ENCODE data around the gene SGMS1.

SGMS1 gene

DNA sequence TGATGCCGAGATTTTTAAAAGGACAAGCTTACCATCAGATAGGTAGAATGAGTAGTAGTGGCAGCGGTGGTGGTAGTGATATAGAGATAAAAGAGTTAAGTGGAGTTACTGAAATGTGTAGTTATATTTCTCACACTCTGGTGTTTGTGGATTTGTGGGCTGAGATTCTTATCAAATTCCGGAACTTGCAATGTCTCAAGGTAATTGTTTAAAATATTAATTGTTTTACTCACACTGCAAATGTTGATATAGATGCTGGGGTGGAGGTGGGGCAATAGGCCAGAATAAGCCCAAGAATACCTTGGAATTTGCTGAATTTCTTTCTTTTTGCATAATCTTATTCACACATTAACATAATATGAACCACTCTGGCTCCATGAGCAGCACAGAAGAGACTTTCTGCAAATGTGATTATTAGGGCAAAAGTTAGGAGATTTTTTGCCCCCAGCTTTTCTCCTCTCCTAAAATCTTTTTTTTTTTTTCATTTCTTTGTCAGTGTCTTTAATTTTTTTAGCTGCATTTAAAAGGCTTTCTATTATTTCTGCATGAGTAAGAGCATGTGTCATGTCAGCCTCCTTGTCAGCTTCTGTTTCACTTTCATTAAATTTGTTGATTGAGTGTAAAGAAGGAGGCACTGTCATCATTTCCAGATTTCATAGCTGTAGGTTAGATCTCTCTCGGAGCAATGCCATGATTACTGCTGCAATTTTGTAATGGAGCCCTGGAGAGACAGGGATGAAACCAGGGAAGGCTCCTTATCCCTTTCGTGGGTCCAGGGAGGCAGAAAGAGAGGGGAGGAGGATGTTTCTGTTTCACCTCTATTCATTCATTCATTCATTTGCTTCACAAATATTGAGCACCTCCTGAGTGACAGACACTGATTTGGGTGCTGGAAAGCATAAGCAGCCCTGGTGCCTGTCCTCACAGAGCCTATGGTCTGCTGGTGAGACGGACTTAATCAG, 13.1 kb upstream of the SGMS1 start:
- no peak for DNase-seq (ENCODE audit: low read depth in 2 of 2)

DNA sequence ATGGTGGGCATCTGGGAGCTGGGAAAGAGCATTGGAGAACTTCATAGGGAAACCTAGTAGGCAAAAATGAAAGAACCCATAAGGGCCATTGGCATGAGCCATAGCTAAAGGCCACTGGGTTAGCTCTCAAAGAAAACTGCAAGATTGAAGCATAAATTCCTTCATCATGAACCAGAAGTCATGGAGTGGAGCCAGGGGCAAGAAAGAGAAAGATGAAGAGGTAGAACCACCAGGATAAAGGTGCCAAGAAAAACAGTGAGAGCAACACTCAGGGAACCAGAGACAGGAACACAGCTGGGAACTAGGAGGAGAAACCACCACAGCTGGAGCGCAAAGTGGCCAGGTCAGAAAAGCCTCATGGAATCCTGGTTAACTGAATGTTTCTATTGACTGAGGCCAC, 11.5 kb upstream of the SGMS1 start:
- peak; percentile 34 to 41 for DNase-seq (ENCODE audit: low read depth in 2 of 2)

DNA sequence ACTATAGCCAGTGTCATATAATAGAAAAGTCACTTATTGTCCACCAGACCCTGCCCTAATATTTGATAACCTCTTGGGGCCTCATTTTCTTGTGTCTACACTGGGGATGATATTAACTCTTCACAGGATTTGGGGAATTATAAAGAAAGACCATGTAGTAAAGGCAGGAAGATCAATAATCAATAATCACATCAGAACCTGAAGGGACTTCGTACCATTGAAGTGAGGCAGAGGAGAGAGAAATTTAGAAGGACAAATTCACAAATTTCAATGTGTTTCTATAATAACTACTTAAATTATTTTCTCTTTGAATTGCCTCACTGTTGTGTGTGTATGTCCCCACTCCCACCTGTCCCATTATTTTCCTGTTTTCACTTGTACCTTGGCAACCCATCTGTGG, 10.7 kb upstream of the SGMS1 start:
- no peak for DNase-seq (ENCODE audit: low read depth in 2 of 2)

DNA sequence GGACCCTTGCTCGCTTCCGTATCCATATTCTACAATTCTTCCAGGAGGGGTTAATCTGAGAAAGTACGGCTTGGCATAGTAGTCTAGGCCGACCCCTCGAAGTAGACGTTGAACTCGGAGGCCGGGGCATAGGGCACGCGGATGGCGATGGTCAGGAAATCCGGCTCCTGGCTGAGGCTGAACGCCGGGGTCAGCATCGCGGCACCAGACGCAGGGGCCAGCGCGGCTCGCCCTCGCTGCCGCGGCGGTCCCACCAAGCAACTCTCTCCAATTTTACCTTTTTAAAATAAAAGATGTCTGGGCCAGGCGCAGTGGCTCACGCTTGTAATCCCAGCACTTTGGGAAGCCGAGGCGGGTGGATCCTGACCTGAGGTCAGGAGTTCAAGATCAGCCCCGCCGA, 7.3 kb upstream of the SGMS1 start:
- no peak for DNase-seq (ENCODE audit: low read depth in 2 of 2)

DNA sequence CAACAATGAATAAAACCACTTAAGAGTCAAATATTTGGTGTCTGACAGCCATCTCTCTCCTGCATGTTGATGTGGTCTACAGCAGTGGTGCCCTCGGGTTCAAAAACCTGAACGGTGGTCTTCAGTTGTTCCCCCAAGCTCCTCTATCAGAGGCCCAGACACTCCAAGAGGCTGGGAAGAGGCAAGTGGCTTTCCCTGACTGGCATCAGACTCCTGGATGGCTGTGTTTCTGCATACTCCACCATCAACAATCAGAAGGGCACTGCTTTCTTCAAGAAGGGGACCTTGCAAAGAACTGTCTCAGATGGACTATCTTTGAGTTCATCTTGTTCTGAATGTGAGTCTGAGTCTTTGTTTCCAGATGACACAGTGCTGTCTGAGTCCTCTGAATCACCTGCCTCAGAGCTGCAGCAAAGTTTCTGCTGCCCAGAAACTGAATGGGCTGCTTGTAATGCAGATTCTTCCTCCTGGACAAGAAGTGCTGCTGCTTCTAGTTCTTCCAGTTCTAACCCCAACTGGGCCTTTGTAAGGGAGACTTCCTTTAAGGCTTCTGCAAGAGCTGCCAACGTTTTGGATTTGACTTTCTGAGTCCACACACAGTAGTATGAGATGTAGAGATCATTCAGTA, 5.9 kb upstream of the SGMS1 start:
- DNase-seq (ENCODE audit: low read depth in 2 of 2) = no peak

DNA sequence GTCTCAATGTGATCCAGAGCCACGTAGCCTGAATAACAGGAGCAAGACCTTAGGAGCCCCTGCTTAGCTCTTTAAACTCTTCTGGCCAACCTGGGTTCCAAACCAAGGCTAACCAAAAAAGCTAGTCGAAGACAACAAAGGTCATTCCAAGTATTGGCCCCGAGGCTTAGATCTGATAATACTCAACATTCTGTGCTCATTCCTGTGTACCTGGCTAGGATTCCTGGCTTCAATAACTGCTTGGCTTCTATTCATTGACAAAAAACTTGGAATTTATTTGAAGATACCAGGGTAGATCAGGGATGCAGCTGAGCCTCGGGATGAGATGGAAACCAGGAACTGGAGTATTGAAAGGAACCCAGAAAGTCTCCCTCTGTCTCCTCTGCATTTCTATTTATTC, 4.1 kb upstream of the SGMS1 start:
- no peak for DNase-seq (ENCODE audit: low read depth in 2 of 2)

DNA sequence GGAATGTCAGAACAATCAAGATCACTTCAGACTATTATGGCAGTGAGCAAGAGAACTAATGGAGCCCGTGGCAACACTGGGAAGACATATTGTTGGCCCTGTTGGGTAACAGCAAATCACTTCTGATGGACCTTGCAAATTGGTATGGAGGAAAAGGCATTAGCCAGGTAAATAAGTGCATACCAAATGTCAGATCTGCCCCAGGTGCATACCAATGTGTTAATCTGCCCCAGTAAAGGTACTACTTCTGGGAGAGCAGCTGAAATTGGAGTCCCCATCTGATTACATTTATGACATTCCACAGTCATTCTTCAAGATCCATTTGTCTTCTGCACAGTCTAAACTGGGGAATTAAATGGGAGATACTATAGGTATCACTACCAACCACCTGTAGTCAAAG, 3.7 kb upstream of the SGMS1 start:
- DNase-seq (ENCODE audit: low read depth in 2 of 2) = no peak

DNA sequence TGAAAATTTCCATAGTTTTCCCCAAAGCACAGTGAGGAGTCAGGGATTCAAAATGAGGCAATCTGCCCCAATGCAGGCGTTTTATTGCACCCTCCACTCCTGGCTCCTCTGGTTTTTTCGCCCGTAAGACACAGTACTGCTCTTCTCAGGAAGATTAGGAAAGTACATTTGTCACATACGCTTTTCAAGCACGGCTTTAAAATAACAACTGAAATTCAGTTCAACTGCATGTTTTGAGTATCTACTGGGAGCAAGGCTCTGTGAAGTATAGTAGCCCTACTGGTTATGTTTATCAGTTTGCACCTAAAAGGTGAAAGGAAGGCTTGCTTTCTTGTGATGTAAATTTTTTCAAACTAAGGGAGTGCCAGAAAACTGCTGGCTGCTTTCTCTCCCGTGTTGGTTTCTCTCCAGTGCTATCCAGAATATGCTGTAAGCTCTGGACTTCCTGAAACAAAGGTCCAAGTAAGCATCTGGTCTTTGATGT, 1.9 kb upstream of the SGMS1 start:
- DNase-seq (ENCODE audit: low read depth in 2 of 2) = no peak

DNA sequence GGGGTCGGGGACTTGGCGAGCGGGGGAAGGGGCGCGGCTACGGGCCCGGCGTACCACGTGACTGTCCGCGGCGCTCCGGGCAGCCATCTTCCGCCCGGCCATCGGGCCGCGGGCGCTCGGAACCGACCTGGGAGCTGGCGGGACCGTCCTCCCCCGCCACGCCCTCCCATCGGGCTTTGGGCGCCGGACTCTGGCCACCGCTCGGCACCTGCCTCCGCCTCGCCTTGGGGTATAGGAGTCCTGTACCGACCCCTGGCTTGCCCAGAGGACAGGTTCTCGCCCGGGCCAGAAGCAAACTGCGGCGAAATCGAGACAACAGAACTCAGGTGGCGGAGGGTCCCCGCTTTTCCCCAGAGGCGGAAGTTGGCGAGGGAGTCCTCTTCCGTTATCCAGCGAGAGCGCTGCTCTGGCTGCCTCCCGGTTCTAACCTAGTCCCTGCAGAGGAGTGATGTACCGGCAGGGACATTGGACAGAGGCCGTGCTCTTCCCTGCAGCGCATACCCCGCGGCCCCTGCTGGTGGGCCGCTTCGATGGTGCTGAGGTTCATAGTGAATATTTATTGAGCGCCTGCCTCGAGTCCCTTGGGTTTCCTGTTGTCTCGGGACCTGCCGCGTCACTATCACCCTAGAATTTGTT, 1.2 kb upstream of the SGMS1 start:
- DNase-seq (ENCODE audit: low read depth in 2 of 2) = peak in 1 of 2 experiments; percentile 38

DNA sequence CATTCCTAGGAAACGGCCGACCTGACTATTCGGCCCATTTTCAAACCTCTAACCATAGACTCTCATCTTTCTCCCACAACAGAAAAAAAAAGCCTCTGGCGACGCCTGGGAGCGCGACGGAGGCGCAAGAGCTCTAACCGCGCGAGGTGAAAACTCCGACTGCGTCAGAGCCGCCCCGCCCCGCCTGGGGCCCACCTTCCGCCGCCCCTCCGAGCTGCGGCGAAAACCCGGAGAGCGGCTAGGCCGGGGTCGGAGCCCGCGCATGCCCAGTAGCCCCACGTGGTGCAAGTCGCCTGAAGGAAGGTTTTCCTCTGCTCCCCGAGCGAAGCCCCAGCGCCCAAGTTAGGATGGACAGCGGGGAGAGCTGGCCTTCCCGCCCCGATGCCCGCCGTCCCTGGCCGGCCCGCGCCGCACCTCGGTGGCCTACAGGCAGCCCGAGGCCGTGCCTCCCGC, 683 bp upstream of the SGMS1 start:
- peak; percentile 88 to 91 for DNase-seq (ENCODE audit: low read depth in 2 of 2)

DNA sequence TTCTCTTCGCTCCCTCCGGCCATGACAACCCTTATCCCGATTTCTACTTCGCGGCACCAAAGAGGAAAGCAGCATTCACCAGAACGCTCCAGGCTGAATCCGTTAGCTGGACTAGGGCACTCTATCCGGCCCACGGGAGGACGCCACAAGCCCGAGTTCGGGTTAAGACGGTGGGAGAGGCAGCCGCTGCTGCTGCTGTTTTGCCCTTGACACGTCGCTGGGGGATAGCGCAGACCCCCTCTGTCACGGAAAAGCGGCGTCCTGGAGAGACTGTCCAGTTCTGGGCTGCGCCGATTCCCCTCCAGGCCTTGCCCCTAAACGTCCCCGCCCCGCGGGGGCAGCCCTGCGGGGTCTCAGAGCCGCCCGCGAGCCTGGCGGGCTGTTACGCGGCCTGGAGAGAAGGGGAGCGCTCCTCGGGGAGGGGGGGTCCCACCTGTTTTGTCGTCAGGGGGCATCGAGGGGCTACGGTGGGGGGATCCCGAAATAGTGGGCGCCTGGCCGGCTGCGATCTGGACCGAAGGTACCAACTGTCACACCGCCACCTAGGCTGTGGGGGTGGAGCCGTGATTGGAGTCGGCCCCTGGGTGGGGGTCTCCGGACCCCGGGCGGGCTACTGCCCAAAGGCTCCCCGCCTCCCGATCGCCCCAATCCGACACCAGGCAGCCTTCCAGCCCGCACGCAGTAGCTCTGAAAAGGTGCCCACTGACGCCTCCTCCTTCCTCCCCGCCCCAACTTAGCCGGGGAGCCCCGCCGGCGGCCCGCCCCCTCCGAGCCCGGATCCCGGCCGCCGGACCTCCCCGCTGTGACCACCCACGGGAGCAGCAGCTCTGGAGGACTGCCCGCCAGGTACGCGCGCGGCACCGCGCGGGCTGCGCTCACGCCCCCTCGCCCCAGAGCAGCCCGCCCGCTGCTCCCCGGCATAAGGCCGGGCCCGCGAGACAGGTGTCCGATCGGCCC, 772 bp downstream of the SGMS1 start:
- DNase-seq (ENCODE audit: low read depth in 2 of 2) = no peak

DNA sequence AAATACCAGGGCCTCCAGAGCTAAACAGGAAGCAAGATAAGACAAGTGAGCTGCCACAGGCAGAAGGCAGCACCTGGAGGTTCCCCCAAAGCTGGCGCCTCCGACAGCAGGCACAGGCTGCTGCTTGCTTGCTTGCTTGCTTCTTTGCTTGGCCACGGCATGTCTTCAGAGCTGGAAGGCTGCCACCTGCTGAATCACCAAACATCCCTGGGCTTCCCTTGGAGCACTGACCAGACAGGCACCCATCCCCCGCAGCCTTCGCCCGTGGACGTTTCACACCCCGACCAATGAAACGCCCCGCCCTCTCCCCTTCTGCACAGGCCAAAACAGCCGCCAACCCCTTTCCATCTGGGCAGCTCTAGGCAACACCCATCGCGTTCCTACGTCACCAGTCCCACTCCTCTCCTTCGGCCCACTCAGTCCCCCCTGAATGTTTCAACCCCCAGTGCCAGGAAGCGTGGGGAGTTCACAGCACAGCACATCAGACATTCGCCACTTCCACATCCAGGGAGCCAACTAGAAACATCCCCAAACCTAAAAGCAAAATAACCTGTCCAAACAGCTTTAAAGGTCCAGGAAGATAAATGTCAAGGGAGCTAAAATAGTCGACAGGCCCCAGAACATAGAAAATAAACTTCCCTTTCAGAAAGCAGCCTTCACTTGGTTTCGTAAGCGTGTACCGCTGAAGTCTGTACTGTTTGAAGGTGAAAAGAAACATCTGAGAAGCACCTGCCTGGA, 1.6 kb downstream of the SGMS1 start:
- DNase-seq (ENCODE audit: low read depth in 2 of 2) = peak; percentile 80 to 84

DNA sequence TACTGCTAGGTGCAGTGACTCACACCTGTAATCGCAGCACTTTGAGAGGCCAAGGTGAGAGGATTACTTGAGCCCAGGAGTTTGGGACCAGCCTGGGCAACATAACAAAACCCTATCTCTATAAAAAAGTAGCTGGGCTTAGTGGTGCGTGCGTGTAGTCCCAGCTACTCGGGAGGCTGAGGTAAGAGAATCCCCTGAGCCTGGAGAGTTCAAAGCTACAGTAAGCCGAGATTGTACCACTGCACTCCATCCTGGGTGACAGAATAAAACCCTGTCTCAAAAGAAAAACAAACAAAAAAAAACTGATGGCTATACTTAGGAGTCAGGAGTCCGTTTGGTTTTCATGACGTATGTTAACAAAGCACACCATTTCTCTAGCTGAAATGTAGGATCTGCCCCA, 2.9 kb downstream of the SGMS1 start:
- DNase-seq (ENCODE audit: low read depth in 2 of 2) = no peak

DNA sequence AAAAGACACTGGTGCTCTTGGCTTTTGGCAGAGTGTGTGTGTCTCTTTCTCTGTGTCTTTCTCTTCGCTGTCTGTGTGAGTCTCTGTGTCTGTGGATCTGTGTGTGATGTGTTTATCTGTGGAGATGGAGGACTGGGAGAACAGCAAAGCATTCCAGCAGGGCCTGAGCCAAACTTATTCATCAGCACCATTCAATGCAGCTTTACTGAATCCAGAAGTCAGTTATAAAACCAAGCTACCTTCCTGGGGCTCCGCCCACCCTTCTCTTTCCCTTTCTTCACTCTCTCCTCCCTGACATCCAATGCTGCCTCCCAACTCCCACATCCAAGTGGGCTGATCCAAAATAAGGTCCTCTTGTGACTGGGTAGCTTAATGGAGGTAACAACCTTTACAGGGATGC, 3.9 kb downstream of the SGMS1 start:
- no peak for DNase-seq (ENCODE audit: low read depth in 2 of 2)

DNA sequence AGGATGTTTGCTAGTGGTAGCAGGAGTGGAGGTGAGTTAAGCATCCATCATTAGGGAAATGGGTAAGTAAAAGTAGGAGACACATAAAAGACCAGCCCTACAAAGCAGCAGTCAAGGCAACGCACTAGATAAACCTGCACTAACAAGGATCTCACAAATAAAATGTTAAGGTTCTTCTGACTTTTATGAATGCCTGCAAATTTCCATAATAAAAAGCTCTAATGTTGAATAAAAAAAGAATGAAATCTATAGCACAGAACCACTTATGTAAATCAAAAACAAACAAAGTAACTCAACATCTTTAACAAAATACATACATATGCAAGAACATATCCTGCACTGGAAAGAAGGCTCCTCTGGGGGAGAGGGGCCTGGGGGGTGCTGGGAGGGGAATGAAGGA, 4.6 kb downstream of the SGMS1 start:
- no peak for DNase-seq (ENCODE audit: low read depth in 2 of 2)

DNA sequence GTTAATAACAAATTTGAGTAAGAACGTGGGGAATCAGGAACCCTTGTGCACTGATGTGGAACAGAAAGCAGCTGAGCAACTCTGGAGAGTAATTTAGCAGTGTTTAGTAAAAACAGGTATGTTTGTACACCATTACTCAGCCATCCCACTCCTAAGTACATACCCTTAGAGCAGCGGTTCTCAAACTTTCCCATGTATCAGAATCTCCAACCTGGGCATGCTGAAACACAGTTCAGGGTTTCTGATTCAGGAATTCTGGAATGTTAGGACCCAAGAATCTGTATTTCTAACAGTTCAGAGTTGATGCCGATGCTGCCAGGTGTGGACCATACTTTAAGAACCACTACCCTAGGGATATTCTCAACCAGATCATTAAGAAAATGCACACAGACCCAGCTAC, 5.1 kb downstream of the SGMS1 start:
- no peak for DNase-seq (ENCODE audit: low read depth in 2 of 2)

DNA sequence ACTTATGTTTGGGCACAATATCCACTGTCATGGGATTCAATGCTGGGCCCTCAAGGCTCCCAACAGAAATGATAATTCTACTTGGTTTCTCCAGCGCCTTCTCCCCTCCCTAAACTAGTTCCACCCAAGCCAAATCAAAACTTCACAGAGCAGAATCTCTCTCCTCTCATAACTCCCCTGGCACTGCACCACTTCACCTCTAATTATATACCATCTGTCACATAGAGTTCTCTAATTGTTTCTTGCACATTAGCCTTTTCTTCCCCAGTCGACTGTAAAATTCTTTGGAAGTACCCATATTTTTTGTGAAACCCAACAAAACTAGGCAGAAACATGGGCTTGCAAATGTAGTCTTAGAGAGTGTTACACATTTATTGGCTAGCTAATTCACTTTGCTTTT, 8.1 kb downstream of the SGMS1 start:
- DNase-seq (ENCODE audit: low read depth in 2 of 2) = no peak

DNA sequence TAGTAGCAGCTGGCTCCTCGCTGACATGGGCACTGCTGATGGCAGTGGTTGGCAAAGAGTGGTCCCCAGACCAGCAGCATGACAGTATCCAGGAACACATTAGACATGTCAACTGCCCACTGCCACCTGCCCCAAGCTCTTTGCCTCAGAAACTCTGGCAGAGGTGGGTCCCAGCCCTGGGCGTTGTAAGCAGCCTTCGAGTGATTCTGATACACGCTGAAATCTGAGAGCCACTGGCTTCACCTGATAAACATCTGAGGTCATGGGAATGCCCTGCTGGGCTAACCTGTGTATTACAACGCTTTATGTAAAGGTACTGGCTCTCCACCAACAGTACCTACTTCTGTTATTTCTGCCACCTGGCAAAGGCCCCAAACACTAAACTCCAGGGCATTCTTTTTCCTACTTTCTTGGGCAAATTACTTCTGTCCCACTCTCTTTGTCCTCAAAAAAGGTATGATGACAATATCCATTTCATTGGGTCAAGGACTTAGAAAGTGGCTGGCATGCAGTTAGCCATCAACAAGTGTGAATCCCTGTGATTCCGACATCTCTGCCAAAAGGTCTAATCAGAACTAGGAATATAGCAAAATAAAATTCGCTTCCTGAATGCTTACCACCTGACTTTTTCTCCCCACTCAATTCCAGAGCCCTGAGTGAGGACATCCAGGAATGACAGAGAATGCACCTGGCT, 9.2 kb downstream of the SGMS1 start:
- no peak for DNase-seq (ENCODE audit: low read depth in 2 of 2)

DNA sequence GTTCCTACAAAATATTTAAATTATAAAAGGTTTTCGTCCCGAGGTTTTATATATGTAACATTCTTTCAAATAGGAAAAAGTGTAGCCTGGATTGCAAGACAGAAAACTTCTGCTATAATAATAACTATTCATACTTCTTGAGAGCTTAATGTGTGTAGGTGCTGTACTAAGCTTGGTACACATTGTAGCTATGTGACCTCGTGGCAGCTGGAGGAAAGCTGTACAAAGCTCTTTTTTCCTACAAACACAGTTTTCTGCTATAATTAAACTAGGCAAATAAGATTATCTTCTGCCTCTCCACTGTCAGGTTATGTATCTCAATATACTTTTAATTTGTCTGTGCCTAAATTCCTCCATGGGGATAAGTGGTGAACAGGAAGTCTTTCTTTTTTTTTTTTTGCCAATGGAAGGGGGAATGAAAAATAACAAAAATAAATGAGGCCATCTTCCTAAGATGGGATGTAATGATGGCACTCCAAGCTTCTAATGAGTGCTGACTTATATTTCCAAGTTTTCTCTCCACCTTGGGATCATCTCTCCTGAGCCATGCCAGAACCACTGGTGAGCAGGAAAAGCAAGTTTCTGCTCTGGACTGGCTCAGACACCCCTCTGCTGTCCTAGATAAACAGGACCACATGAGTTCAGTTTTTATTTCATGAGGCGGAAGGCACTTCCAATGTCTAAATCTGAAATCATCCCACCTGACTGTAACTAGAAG, 9.9 kb downstream of the SGMS1 start:
- DNase-seq (ENCODE audit: low read depth in 2 of 2) = no peak
